IMR-90 (cell line): Measurements from ENCODE around the gene ALK. TPM values are rescaled to one million over a fixed set of nuclear protein-coding genes. Genes with fewer than 3 reads are reported as not detected.

ENCODE experiments used
- ATAC-seq: fragments of 200-7000 bp; cut with Tn5 transposase; 2 replicates; pipeline ENCODE4 v1.9.1; 2020; ENCODE audit warnings: low read depth, mild to moderate bottlenecking, moderate library complexity
- BruUV-seq: library from RNA; stranded (reverse); fragments of 400-500 nt; replicated peaks from 2 replicates; lab custom pipeline; 2021; lab: Mats Ljungman, UMichigan
- CTCF ChIA-PET: fragments of 300-600 bp; formaldehyde crosslinking; extraction: SDS; loops from one replicate; lab custom pipeline; 2021; ENCODE audit warnings: antibody characterized with exemption; lab: Yijun Ruan, JAX
- POLR2A ChIA-PET: fragments of 300-600 bp; sonication (Branson Sonifier 250); formaldehyde crosslinking; loops from one replicate; lab custom pipeline; 2022; ENCODE audit warnings: antibody characterized with exemption; ENCODE audit not compliant: unreplicated experiment; lab: Charles Lee
- DNase-seq: peaks from one replicate; pipeline ENCODE4 v3.0.0; 2013
- H2AFZ ChIP-seq: replicated peaks from 2 replicates; pipeline ENCODE3; 2013; ENCODE audit warnings: low read length, mild to moderate bottlenecking; ENCODE audit not compliant: poor library complexity
- H2AK5ac ChIP-seq: 2 replicates; pipeline ENCODE4 v1.6.1; 2013; ENCODE audit warnings: low read depth, low read length, inconsistent platforms
- H2AK9ac ChIP-seq: replicated peaks from 2 replicates; pipeline ENCODE3; 2013; ENCODE audit warnings: mild to moderate bottlenecking, low read depth, low read length, moderate library complexity; ENCODE audit not compliant: poor library complexity
- H2BK120ac ChIP-seq: 2 replicates; pipeline ENCODE4 v1.6.1; 2013; ENCODE audit warnings: low read depth, low read length, inconsistent platforms
- H2BK15ac ChIP-seq: 3 replicates; pipeline ENCODE4 v1.6.1; 2013; ENCODE audit warnings: low read depth, low read length, inconsistent platforms
- H2BK20ac ChIP-seq: 2 replicates; pipeline ENCODE4 v1.6.1; 2013; ENCODE audit warnings: low read depth, mild to moderate bottlenecking, inconsistent platforms, low read length, moderate library complexity
- H2BK5ac ChIP-seq: 2 replicates; pipeline ENCODE4 v1.6.1; 2013; ENCODE audit warnings: mild to moderate bottlenecking, low read depth, low read length, inconsistent platforms; ENCODE audit not compliant: poor library complexity, severe bottlenecking
- H3K14ac ChIP-seq: replicated peaks from 2 replicates; pipeline ENCODE4 v1.6.1; 2013; ENCODE audit warnings: low read depth, low read length, inconsistent platforms
- H3K18ac ChIP-seq: 2 replicates; pipeline ENCODE4 v1.6.1; 2013; ENCODE audit warnings: low read depth, low read length, control low read depth
- H3K23ac ChIP-seq: 2 replicates; pipeline ENCODE4 v1.6.1; 2013; ENCODE audit warnings: low read depth, low read length, inconsistent platforms
- H3K27ac ChIP-seq: 2 replicates; pipeline ENCODE4 v1.5.1; 2013; ENCODE audit warnings: mild to moderate bottlenecking, control low read depth, low read length; ENCODE audit not compliant: insufficient read depth
- H3K27me3 ChIP-seq: 2 replicates; pipeline ENCODE4 v1.6.1; 2013; ENCODE audit warnings: low read length; ENCODE audit not compliant: control insufficient read depth, insufficient read depth
- H3K36me3 ChIP-seq: 2 replicates; pipeline ENCODE4 v1.6.1; 2013; ENCODE audit warnings: low read length, mixed read lengths; ENCODE audit not compliant: control insufficient read depth, insufficient read depth
- H3K4ac ChIP-seq: 2 replicates; pipeline ENCODE4 v1.6.1; 2013; ENCODE audit warnings: low read depth, low read length, inconsistent platforms
- H3K4me1 ChIP-seq: 2 replicates; pipeline ENCODE4 v1.6.1; 2013; ENCODE audit warnings: low read length, mixed read lengths; ENCODE audit not compliant: control insufficient read depth, insufficient read depth
- H3K4me2 ChIP-seq: 2 replicates; pipeline ENCODE4 v1.6.1; 2013; ENCODE audit warnings: low read depth, mild to moderate bottlenecking, control low read depth, low read length, moderate library complexity
- H3K4me3 ChIP-seq: 2 replicates; pipeline ENCODE4 v1.5.1; 2013; ENCODE audit warnings: low read depth, mild to moderate bottlenecking, control low read depth, low read length, moderate library complexity; ENCODE audit not compliant: insufficient read depth
- H3K56ac ChIP-seq: 2 replicates; pipeline ENCODE4 v1.6.1; 2013; ENCODE audit warnings: low read length, inconsistent platforms; ENCODE audit not compliant: insufficient read depth; ENCODE audit errors: extremely low read depth
- H3K79me1 ChIP-seq, 2 experiments: 2 replicates each; pipeline ENCODE4 v1.6.1; 2013; ENCODE audit warnings: low read length in 2 of 2, inconsistent platforms in 1 of 2, low read depth in 1 of 2
- H3K9ac ChIP-seq: 2 replicates; pipeline ENCODE4 v1.6.1; 2013; ENCODE audit warnings: low read depth, low read length, control low read depth
- H3K9me1 ChIP-seq: 2 replicates; pipeline ENCODE4 v1.6.1; 2013; ENCODE audit warnings: low read length, inconsistent platforms; ENCODE audit not compliant: insufficient read depth
- H3K9me3 ChIP-seq: 2 replicates; pipeline ENCODE4 v1.6.1; 2013; ENCODE audit warnings: low read length; ENCODE audit not compliant: control insufficient read depth, insufficient read depth
- H4K20me1 ChIP-seq: 2 replicates; pipeline ENCODE4 v1.6.1; 2013; ENCODE audit warnings: low read length, inconsistent platforms; ENCODE audit not compliant: insufficient read depth
- H4K5ac ChIP-seq: 2 replicates; pipeline ENCODE4 v1.6.1; 2013; ENCODE audit warnings: mild to moderate bottlenecking, low read depth, low read length, control low read depth
- H4K8ac ChIP-seq, 2 experiments: 2 replicates each; pipeline ENCODE4 v1.6.1; 2013; ENCODE audit warnings: low read depth in 2 of 2, low read length in 2 of 2, control low read depth in 1 of 2, inconsistent platforms in 1 of 2
- H4K91ac ChIP-seq: 2 replicates; pipeline ENCODE4 v1.6.1; 2013; ENCODE audit warnings: low read depth, low read length, inconsistent platforms; ENCODE audit not compliant: insufficient read depth
- BHLHE40 ChIP-seq: fragments of 150-350 bp; IDR thresholded peaks from 2 replicates; pipeline ENCODE4 v1.6.1; 2016; ENCODE audit warnings: mild to moderate bottlenecking, low read depth, low read length
- CEBPB ChIP-seq: IDR thresholded peaks from 2 replicates; pipeline ENCODE4 v1.6.1; 2012; ENCODE audit warnings: low read depth, low read length, improper control_type of control experiment
- CHD1 ChIP-seq: IDR thresholded peaks from 2 replicates; pipeline ENCODE4 v1.6.1; 2012; ENCODE audit warnings: low read depth, low read length, improper control_type of control experiment
- ELK1 ChIP-seq: fragments of 150-350 bp; IDR thresholded peaks from 2 replicates; pipeline ENCODE4 v1.6.1; 2016; ENCODE audit warnings: low read depth, mild to moderate bottlenecking, low read length, moderate library complexity, borderline replicate concordance
- FOS ChIP-seq: fragments of 150-350 bp; IDR thresholded peaks from 2 replicates; pipeline ENCODE4 v1.6.1; 2016; ENCODE audit warnings: low read depth, low read length
- MAFK ChIP-seq: IDR thresholded peaks from 2 replicates; pipeline ENCODE4 v1.6.1; 2012; ENCODE audit warnings: low read depth, low read length, improper control_type of control experiment
- MAZ ChIP-seq: IDR thresholded peaks from 2 replicates; pipeline ENCODE4 v1.6.1; 2012; ENCODE audit warnings: low read depth, mild to moderate bottlenecking, low read length, improper control_type of control experiment, moderate library complexity, borderline replicate concordance
- MXI1 ChIP-seq: IDR thresholded peaks from 2 replicates; pipeline ENCODE4 v1.6.1; 2012; ENCODE audit warnings: low read depth, mild to moderate bottlenecking, low read length, moderate library complexity, borderline replicate concordance
- NFE2L2 ChIP-seq: fragments of 150-350 bp; IDR thresholded peaks from 2 replicates; pipeline ENCODE4 v1.6.1; 2016; ENCODE audit warnings: low read depth, mild to moderate bottlenecking, low read length
- POLR2A ChIP-seq: IDR thresholded peaks from 2 replicates; pipeline ENCODE4 v1.6.1; 2012; ENCODE audit warnings: mild to moderate bottlenecking, low read depth, low read length
- RAD21 ChIP-seq: IDR thresholded peaks from 2 replicates; pipeline ENCODE4 v1.6.1; 2012; ENCODE audit warnings: low read length, improper control_type of control experiment
- RCOR1 ChIP-seq: IDR thresholded peaks from 2 replicates; pipeline ENCODE4 v1.6.1; 2012; ENCODE audit warnings: mild to moderate bottlenecking, low read length, improper control_type of control experiment; ENCODE audit not compliant: insufficient replicate concordance
- RFX5 ChIP-seq: IDR thresholded peaks from 2 replicates; pipeline ENCODE4 v1.8.0; 2012; ENCODE audit warnings: low read depth, mild to moderate bottlenecking, low read length, moderate library complexity
- SMC3 ChIP-seq: fragments of 150-350 bp; IDR thresholded peaks from 2 replicates; pipeline ENCODE4 v1.6.1; 2016; ENCODE audit warnings: low read depth, mild to moderate bottlenecking, antibody characterized with exemption, low read length, moderate library complexity
- USF2 ChIP-seq: fragments of 150-350 bp; IDR thresholded peaks from 2 replicates; pipeline ENCODE4 v1.6.1; 2017; ENCODE audit warnings: mild to moderate bottlenecking, antibody characterized with exemption, low read length, low read depth
- WGBS, 2 experiments: methylation state at CpG; one replicate each; pipeline versions ENCODE4 v1.1.5 to v1.1.7; 2013; ENCODE audit warnings: missing lambda C conversion rate in 2 of 2; ENCODE audit not compliant: insufficient read length in 1 of 2; ENCODE audit errors: extremely low coverage in 2 of 2; 5-methylcytosine and 5-hydroxymethylcytosine counted together
- dilution Hi-C: fragments of 300-500 bp; cut with HindIII; formaldehyde crosslinking; loops from one replicate; pipeline ENCODE4 v1.14.3; 2018; ENCODE audit warnings: low sequenced_read_pairs; ENCODE audit not compliant: unreplicated experiment
- in situ Hi-C: fragments of 300-500 bp; cut with MboI; formaldehyde crosslinking; loops from 3 replicates; pipeline ENCODE4 v1.14.3; 2019; ENCODE audit warnings: low sequenced_read_pairs, inconsistent platforms, mixed read lengths
- intact Hi-C: fragments of 100-400 bp; cut with micrococcal nuclease; formaldehyde crosslinking; loops from 2 replicates; pipeline ENCODE4 v1.10.0; 2022
- polyA plus RNA-seq, 3 experiments: library from polyadenylated mRNA; depleted of rRNA; stranded (reverse); fragments of >200 nt; gene quantifications; 2 replicates each; pipeline ENCODE4 v1.2.3, GENCODE V29; 2012; ENCODE audit warnings: low replicate concordance in 1 of 3
- total RNA-seq: library from RNA; depleted of rRNA; stranded (reverse); fragments of >200 nt; gene quantifications from 2 replicates; pipeline ENCODE4 v1.2.3, GENCODE V29; 2012
- TF ChIP-seq, protein P1 (sequence below): conservative IDR thresholded peaks from 2 replicates; pipeline ENCODE4 v1.5.1; 2012; ENCODE audit warnings: mild to moderate bottlenecking, low read depth, low read length, improper control_type of control experiment

ALK gene
- total and polyA plus RNA-seq, 2 of the 4 experiments (the other 2 are of a cell fraction), result not detected

DNA sequence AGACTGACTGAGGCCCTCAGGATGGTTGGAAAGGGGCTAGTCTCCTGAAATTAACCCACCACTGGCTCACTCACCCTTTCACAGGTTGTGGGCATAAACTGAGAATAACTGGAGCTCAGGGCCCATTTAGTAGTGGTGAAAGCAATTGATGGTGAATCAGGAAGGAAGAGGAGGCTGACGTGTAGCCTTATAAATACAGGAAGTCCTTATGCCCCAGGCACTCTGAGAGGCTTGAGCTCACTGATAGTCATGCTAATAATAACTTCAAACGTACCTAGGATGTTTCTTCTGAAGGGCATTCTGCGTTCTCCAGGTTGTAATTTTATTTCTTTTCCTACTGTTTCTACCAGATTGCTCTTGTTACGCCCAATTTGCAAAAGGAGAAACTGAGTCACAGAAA, 477.8 kb downstream of the ALK start:
- in situ Hi-C loops (no loop called here), intact Hi-C loops (no loop called here), dilution Hi-C loops (no loop called here)
- no peaks in the 10 kb centered on the region; the same call in 1 of the 2 replicates for H3K27me3 ChIP-seq
- ChIA-PET CTCF (interaction anchor here (0.6 kb wide), 1 partner anchor 204 kb away, joined by 3 read pairs; no protein-coding TSS in a partner anchor), POLR2A (interaction anchor here (0.6 kb wide), 1 partner anchor 84 kb away, joined by 3 read pairs; no protein-coding TSS in a partner anchor)
- H3K4me3 ChIP-seq, result no peak overlapping the region
- H3K14ac ChIP-seq, result no peak overlapping the region
- H3K18ac ChIP-seq, result no peak overlapping the region
- H2BK120ac ChIP-seq, result 0 out of 2 replicates have a peak overlapping the region, but pooled peaks have one; percentile 5
- no peak overlapping the region for H3K9ac ChIP-seq
- H3K4me1 ChIP-seq, result no peaks in the 10 kb centered on the region; the same call in 1 of the 2 replicates
- H2AK5ac ChIP-seq, result no peak overlapping the region
- H4K20me1 ChIP-seq, result no peaks in the 10 kb centered on the region
- H2BK15ac ChIP-seq, result no peak overlapping the region
- no peaks in the 10 kb centered on the region for H3K36me3 ChIP-seq
- TF ChIP-seq BHLHE40, result no peak
- TF ChIP-seq FOS, result no peak
- no peak for TF ChIP-seq CHD1
- no peak for TF ChIP-seq MAFK
- no peak for TF ChIP-seq RAD21
- TF ChIP-seq POLR2A, result no peak
- TF ChIP-seq, protein P1, sequence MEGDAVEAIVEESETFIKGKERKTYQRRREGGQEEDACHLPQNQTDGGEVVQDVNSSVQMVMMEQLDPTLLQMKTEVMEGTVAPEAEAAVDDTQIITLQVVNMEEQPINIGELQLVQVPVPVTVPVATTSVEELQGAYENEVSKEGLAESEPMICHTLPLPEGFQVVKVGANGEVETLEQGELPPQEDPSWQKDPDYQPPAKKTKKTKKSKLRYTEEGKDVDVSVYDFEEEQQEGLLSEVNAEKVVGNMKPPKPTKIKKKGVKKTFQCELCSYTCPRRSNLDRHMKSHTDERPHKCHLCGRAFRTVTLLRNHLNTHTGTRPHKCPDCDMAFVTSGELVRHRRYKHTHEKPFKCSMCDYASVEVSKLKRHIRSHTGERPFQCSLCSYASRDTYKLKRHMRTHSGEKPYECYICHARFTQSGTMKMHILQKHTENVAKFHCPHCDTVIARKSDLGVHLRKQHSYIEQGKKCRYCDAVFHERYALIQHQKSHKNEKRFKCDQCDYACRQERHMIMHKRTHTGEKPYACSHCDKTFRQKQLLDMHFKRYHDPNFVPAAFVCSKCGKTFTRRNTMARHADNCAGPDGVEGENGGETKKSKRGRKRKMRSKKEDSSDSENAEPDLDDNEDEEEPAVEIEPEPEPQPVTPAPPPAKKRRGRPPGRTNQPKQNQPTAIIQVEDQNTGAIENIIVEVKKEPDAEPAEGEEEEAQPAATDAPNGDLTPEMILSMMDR, result no peak
- no peak for TF ChIP-seq CEBPB
- no peak for TF ChIP-seq MAZ
- no peak for TF ChIP-seq NFE2L2
- no peak for TF ChIP-seq ELK1
- TF ChIP-seq USF2, result no peak
- TF ChIP-seq RCOR1, result no peak
- no peak for TF ChIP-seq MXI1
- TF ChIP-seq RFX5, result no peak
- no peak for TF ChIP-seq SMC3
- H3K23ac ChIP-seq, result no peak overlapping the region
- BruUV-seq, result no TSS peak
- H3K79me1 ChIP-seq, result no peaks in the 10 kb centered on the region
- peak overlapping the region; percentile 40 to 72; a peak in 3 of 4 replicates for H4K8ac ChIP-seq
- WGBS, 2 experiments, result no CpG with 5 or more reads among the region's 4 CpGs
- no peak overlapping the region for H4K5ac ChIP-seq
- no peak overlapping the region for H2BK5ac ChIP-seq
- H3K27ac ChIP-seq, result no peak overlapping the region
- H2AFZ ChIP-seq, result peak overlapping the region; percentile 76
- H3K9me3 ChIP-seq, result 0 out of 2 replicates have a peak, but pooled peaks cover 2% of the 10 kb centered on the region
- H2BK20ac ChIP-seq, result no peak overlapping the region
- no peak overlapping the region; the same call in 1 of the 2 replicates for H4K91ac ChIP-seq
- no peak overlapping the region for H3K56ac ChIP-seq
- DNase-seq, result peak; percentile 49
- no peak overlapping the region for H2AK9ac ChIP-seq
- ATAC-seq, result no peak
- no peak overlapping the region for H3K4me2 ChIP-seq
- no peak overlapping the region for H3K4ac ChIP-seq
- H3K9me1 ChIP-seq, result no peaks in the 10 kb centered on the region
